LNCaP clone FGC (cell line): ENCODE measurements around the gene FCER1G.
A peak's percentile ranks its signal among the peaks of the same experiment; 100 is the strongest.

Experiments used
- DNase-seq: peaks from one replicate; pipeline ENCODE4 v3.0.0-alpha.2; 2011; ENCODE audit warnings: low read depth
- H3K4me3 ChIP-seq: 2 replicates; pipeline ENCODE4 v1.5.1; 2011; ENCODE audit warnings: mild to moderate bottlenecking, low read depth, low read length, control low read depth
- CTCF ChIP-seq: IDR thresholded peaks from 2 replicates; pipeline ENCODE4 v1.5.1; 2012; ENCODE audit warnings: mild to moderate bottlenecking; ENCODE audit not compliant: control insufficient read depth, insufficient read depth; ENCODE audit errors: extremely low read depth

Gene FCER1G

DNA sequence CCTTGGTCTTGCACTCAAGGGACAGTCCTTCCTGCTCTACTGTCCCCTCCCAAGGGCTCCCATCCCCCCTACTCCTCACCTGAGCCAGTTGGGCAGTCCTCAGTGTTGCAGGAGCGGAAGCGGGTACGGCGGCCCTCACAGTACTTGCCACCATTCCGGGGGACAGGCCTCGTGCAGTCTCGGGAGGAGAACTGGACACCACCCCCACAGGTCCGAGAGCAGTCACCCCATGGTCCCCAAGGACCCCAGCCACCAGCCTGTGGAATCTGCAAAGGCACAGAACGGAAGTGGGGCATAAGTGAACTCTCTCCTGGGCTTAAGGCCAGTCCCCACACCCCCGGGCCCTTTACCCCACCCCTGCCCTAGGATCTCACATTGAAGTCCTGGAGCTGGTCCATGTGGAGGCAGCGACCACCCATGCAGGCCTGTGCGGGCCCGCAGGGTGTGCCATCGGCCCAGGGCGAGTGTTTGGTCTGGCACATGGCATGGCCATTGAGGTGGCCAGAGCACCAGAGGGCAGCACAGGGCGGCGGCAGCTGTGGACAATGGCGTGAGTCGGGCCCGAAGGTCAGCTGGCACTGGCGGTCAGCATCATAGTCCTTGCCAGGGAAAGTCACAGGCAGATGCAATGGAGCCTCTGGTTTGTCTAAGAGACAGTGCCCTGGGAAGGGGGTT, 21.4 kb upstream of the FCER1G start:
- DNase-seq: no peak
- TF ChIP-seq CTCF: peak; percentile 35
- H3K4me3 ChIP-seq: no peak overlapping the region

GRCh38 chr1:161195171-161195570, 19.9 kb upstream of the FCER1G start:
- H3K4me3 ChIP-seq: no peak overlapping the region
- no peak for TF ChIP-seq CTCF
- DNase-seq: no peak

DNA sequence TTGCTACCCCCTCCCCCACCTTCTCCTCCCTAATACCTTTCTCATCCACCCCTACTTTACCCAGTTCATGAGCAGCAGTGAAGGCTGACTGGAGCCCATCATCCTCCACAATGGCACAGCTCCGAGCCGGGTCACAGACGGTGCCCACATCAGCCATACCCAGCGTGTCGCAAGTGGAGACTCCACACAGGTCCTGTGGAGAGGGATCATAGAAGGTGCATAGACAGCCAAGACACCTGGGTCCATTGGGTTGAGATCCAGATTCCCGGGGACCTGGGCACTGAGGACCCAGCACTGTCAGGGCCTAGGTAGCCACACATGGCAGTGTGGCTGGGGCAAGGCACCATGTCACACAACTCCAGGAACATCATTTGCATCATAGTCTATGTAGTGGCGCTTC, 19.0 kb upstream of the FCER1G start:
- no peak for TF ChIP-seq CTCF
- DNase-seq: no peak
- H3K4me3 ChIP-seq: no peak overlapping the region

DNA sequence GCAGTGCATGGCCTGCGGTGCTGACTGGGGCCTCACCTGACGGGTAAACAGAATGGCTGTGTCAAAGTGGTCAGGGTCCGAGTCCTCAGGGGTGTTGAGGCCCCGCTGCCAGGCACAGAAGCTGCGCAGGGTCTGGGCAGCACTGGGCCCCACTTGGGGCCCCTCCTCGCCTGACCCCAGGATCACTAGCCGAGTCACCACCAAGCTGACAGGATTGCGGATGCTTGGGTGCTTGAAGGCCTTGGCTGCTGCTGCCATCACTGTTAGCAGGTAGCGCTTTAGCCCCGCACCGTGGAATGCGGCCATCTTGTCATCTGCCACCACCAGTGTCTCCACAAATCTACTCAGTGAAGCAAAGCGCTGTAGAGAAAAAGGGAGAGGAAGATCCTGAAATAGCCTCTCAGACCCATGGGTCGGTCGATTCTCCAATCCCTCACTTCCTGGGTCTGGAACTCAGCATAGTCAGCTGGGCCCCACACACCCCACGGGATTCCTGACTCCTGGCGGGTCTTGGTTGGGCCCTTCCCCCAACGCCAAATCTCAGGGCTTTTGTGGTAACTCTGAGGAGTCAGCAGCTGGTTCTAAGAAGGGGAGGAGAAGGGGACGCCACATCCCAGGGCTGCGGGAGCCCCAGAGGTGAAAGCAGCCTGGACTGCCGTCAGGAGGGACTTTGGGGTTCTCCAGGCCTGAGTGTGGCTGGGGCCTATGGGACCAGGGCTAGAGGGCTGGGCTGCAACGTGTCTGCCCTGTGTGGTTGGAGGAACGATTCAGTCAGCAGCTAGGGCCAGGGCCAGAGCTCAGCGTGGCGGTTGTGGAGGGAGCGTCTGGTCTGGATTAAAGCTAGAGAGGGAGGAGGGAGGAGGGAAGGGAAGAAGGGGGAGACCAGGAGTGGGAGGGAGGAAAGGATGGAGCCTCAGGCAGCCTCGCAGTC, 18.3 kb upstream of the FCER1G start:
- DNase-seq: no peak
- H3K4me3 ChIP-seq: no peak overlapping the region
- TF ChIP-seq CTCF: no peak

- no peak for TF ChIP-seq CTCF
- no peak for DNase-seq
- H3K4me3 ChIP-seq: no peak overlapping the region
These were observed 17.4 kb upstream of the FCER1G start for GRCh38 chr1:161197560-161198193.

DNA sequence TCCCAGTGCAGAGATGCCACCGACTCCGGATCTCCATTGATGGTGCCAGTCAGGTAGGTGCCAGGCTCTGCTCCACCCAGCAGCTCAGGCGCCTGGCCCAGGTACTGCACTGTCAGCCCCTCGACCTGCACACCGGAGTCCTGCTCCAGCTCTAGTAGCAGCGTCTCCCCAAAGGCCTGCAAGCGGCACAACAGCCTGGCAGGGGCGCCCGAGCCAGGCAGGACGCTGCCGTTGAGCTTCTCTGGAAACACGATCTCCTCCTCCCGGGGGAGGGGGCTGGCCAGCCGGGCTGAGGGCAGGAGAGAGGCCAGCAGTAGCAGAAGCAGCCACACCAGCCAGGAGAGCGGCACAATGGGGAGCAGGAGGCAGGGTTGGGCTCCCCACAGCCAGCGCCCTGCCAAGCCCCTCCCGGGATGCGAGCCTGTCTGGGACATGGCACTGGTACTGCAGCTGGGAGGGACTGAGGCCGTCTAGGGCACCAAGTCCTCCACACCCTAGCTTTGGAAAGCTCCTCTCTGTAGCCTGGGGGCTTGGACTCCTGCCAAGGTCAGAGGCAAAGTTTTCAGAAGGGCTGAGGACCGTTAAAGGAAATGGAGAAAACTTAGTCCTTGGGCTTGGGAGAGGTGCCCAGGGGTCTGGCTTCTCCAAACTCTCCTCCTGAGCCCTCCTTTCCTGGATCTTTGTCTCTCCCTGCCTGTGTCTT, 16.8 kb upstream of the FCER1G start:
- no peak for TF ChIP-seq CTCF
- no peak overlapping the region for H3K4me3 ChIP-seq
- DNase-seq: no peak
